Testis (tissue), 3 donors: ENCODE data around the gene SLC39A9. TPM values are rescaled to one million over a fixed set of nuclear protein-coding genes. Genes with fewer than 3 reads are reported as not detected.
A peak's percentile ranks its signal among the peaks of the same experiment; 100 is the strongest.

Source experiments
- DNase-seq: peaks from one replicate; pipeline ENCODE4 v3.0.0-alpha.2; 2019
- H3K27ac ChIP-seq, 2 donors: fragments of 200-600 bp; sonication (generic); one replicate each; pipeline ENCODE4 v1.5.1; 2019
- H3K27me3 ChIP-seq: fragments of 200-600 bp; sonication (generic); one replicate; pipeline ENCODE4 v1.5.1; 2019
- H3K36me3 ChIP-seq: fragments of 200-600 bp; sonication (generic); one replicate; pipeline ENCODE4 v1.5.1; 2017; ENCODE audit warnings: low read depth; ENCODE audit errors: missing control alignments
- H3K4me1 ChIP-seq: fragments of 200-600 bp; sonication (generic); one replicate; pipeline ENCODE4 v1.5.1; 2019
- H3K4me3 ChIP-seq, 2 donors: fragments of 200-600 bp; sonication (generic); one replicate each; pipeline ENCODE4 v1.5.1; 2017 to 2019
- H3K9me3 ChIP-seq: fragments of 200-600 bp; sonication (generic); one replicate; pipeline ENCODE4 v1.5.1; 2017
- CTCF ChIP-seq, 3 experiments: fragments of 450-650 bp in 2 of 3; fragments of 200-600 bp in 1 of 3; sonication (generic) in 1 of 3; IDR thresholded peaks; one replicate each; pipeline ENCODE4 v1.5.1; 2016 to 2019; ENCODE audit warnings: antibody characterized with exemption in 3 of 3, mild to moderate bottlenecking in 2 of 3, moderate library complexity in 1 of 3
- POLR2A ChIP-seq: fragments of 450-650 bp; IDR thresholded peaks from one replicate; pipeline ENCODE4 v1.6.1; 2017; ENCODE audit warnings: antibody characterized with exemption, mild to moderate bottlenecking, moderate library complexity
- WGBS, 2 donors: methylation state at CpG; one replicate each; pipeline ENCODE4 v1.1.5; 2018; 5-methylcytosine and 5-hydroxymethylcytosine counted together
- intact Hi-C: fragments of 100-400 bp; cut with DNase I; formaldehyde crosslinking; loops from one replicate; pipeline ENCODE4 v1.15.1; 2023; ENCODE audit warnings: low total_unique reads
- polyA plus RNA-seq: library from polyadenylated mRNA; stranded (reverse); fragments of 350-450 nt; fragmentation: Illumina TruSeq; extraction: RNeasy Lipid Tissue Mini Kit (QIAGEN cat#74804); gene quantifications from one replicate; pipeline ENCODE4 v1.2.3, GENCODE V29; 2014; ENCODE audit warnings: low read depth, low replicate concordance; ENCODE audit not compliant: insufficient read depth
- total RNA-seq, 2 donors: library from RNA; depleted of rRNA; stranded (reverse); fragments of >200 nt; gene quantifications; one replicate each; pipeline ENCODE4 v1.2.3, GENCODE V29; 2016

The SLC39A9 gene
- total and polyA plus RNA-seq, 3 donors from 2014 or later: 38.0 to 73.3 (median 59.9) TPM

DNA sequence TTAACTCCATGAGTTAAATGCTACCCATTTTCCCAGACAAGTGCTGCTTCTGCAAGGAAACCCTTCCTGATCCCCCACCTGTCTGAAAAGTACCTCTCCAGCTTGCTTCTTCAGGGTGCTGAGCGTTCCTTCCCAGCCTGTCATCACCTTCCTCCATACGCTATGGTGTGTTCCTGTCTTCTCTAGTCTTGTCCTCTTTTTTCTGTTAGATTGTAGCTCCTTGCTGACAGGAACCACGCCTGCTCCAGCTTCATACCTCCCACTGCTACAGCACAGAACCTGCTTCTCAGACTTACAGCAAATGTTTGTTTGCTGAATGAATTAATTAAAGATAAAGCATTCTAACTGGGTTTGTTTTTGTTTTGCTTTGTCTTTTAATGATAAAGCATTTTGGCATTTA lies 39.5 kb upstream of the SLC39A9 start:
- Histone ChIP-seq H3K36me3 (no peaks in the 10 kb centered on the region), H3K4me1 (no peaks in the 10 kb centered on the region), H3K27ac (no peak overlapping the region), H3K9me3 (no peaks in the 10 kb centered on the region), H3K27me3 (no peaks in the 10 kb centered on the region), H3K4me3 (no peak overlapping the region)
- no peak for DNase-seq
- TF ChIP-seq POLR2A (no peak), CTCF (IDR thresholded peaks at IDR 0.05) (no peak)
- intact Hi-C loops: no loop called here
- WGBS, 2 donors: 85 to 93% methylated on average over 3 of the region's 3 CpGs

DNA sequence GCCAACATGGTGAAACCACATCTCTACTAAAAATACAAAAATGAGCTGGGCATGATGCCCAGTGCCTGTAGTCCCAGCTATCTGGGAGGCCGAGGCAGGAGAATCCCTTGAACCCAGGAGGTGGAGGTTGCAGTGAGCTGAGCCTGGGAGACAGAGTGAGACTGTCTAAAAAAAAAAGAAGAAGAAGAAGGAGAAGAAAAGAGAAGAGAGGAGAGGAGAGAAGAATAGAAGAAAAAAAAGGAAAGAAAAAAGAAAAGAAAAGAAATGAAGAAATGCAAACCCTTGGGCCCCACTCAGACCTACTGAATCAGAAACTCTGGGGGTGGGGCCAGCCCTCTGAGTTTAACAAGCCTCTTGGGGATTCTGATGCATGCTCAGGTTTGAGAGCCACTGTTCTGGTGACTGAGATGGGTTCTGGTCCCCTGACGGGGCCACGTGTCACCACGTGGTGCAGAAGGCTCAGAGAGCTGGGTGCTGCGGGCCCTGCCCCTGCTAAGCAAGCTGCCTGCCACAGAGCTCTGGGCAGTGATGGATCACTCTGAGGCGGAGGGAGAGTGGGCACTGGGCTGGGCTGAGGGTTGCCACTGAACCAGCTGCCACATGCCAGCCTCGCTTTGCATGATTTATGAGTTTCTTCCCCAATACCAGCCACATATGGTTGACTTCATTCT lies 37.9 kb upstream of the SLC39A9 start:
- H3K9me3 ChIP-seq: no peaks in the 10 kb centered on the region
- H3K4me1 ChIP-seq: no peaks in the 10 kb centered on the region
- no peak for TF ChIP-seq POLR2A
- no peak for TF ChIP-seq CTCF (IDR thresholded peaks at IDR 0.05)
- no peaks in the 10 kb centered on the region for H3K36me3 ChIP-seq
- H3K27me3 ChIP-seq: no peaks in the 10 kb centered on the region
- WGBS, 2 donors: 74 to 80% methylated on average over 6 to 7 of the region's 7 CpGs
- no peak overlapping the region for H3K4me3 ChIP-seq
- no peak for DNase-seq
- intact Hi-C loops: loop anchor here (10.0 kb wide), 1 partner anchor 116 kb away; no protein-coding TSS in a partner anchor
- H3K27ac ChIP-seq: no peak overlapping the region

DNA sequence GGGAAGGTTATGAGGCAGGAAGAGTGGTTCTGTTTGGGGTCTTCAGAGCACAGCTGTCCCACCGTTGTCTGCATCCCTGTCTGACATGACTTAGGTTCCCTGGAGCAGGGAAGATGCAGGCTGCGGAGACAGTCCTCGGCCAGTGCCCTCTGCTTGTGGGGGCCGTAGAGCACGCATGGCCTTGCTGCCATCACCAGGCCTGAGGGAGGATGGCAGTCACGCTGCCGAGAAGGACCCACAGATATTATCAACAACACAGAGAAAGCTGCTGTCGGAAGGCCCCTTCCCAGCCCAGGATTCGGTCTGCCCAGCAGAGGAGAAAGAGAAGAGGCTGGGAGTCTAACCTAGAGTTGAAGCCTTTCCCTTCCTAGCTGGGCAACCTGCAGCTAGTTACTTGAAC lies 35.4 kb upstream of the SLC39A9 start:
- Histone ChIP-seq H3K27ac (no peak overlapping the region), H3K4me3 (no peak overlapping the region), H3K36me3 (no peaks in the 10 kb centered on the region), H3K4me1 (no peaks in the 10 kb centered on the region), H3K27me3 (no peaks in the 10 kb centered on the region), H3K9me3 (no peaks in the 10 kb centered on the region)
- 22 to 35% methylated on average over 9 of the region's 9 CpGs for WGBS, 2 donors
- TF ChIP-seq CTCF (IDR thresholded peaks at IDR 0.05) (peak in 2 of 3 experiments; percentile 36 to 41), POLR2A (no peak)
- intact Hi-C loops: loop anchor here (10.0 kb wide), 1 partner anchor 118 kb away; no protein-coding TSS in a partner anchor
- peak; percentile 55 for DNase-seq

GRCh38 chr14:69363964-69364363 lies 34.5 kb upstream of the SLC39A9 start:
- TF ChIP-seq POLR2A (no peak), CTCF (IDR thresholded peaks at IDR 0.05) (no peak)
- intact Hi-C loops: loop anchor here (10.0 kb wide), 1 partner anchor 119 kb away; no protein-coding TSS in a partner anchor
- Histone ChIP-seq H3K36me3 (no peaks in the 10 kb centered on the region), H3K4me1 (no peaks in the 10 kb centered on the region), H3K9me3 (no peaks in the 10 kb centered on the region), H3K27me3 (no peaks in the 10 kb centered on the region), H3K4me3 (no peak overlapping the region), H3K27ac (no peak overlapping the region)
- DNase-seq: no peak
- WGBS, 2 donors: 85 to 94% methylated on average over 4 of the region's 4 CpGs

GRCh38 chr14:69364378-69364777 lies 34.1 kb upstream of the SLC39A9 start:
- DNase-seq: no peak
- H3K4me1 ChIP-seq: no peaks in the 10 kb centered on the region
- 88 to 96% methylated on average over 2 of the region's 2 CpGs for WGBS, 2 donors
- no peak overlapping the region for H3K4me3 ChIP-seq
- H3K27ac ChIP-seq: no peak overlapping the region
- H3K27me3 ChIP-seq: no peaks in the 10 kb centered on the region
- no peak for TF ChIP-seq POLR2A
- no peak for TF ChIP-seq CTCF (IDR thresholded peaks at IDR 0.05)
- intact Hi-C loops: loop anchor here (10.0 kb wide), 1 partner anchor 120 kb away; no protein-coding TSS in a partner anchor
- H3K36me3 ChIP-seq: no peaks in the 10 kb centered on the region
- no peaks in the 10 kb centered on the region for H3K9me3 ChIP-seq
